GM12872 (cell line): Measurements from ENCODE around the gene HSF2.

Source experiments
- CTCF ChIP-seq: IDR thresholded peaks from 3 replicates; pipeline ENCODE4 v1.5.1; 2011; ENCODE audit warnings: low read depth, mild to moderate bottlenecking, low read length, moderate library complexity; ENCODE audit not compliant: insufficient read depth

The HSF2 gene

GRCh38 chr6:122399348-122400120 lies at the start of gene HSF2:
Gene HSF2, plus strand, starts transcription at chr6:122399652. Its CDS starts 86 bp downstream, at chr6:122399738.
- 0 out of 3 replicates have a peak, but pooled peaks have one; percentile 30 for TF ChIP-seq CTCF

GRCh38 chr6:122352981-122353664 lies 46.3 kb upstream of the HSF2 start:
- no peak for TF ChIP-seq CTCF

GRCh38 chr6:122360809-122361208 lies 38.6 kb upstream of the HSF2 start:
- TF ChIP-seq CTCF: no peak

GRCh38 chr6:122361314-122361979 lies 38.0 kb upstream of the HSF2 start:
- TF ChIP-seq CTCF: no peak

GRCh38 chr6:122363769-122364483 lies 35.5 kb upstream of the HSF2 start:
- TF ChIP-seq CTCF: no peak

DNA sequence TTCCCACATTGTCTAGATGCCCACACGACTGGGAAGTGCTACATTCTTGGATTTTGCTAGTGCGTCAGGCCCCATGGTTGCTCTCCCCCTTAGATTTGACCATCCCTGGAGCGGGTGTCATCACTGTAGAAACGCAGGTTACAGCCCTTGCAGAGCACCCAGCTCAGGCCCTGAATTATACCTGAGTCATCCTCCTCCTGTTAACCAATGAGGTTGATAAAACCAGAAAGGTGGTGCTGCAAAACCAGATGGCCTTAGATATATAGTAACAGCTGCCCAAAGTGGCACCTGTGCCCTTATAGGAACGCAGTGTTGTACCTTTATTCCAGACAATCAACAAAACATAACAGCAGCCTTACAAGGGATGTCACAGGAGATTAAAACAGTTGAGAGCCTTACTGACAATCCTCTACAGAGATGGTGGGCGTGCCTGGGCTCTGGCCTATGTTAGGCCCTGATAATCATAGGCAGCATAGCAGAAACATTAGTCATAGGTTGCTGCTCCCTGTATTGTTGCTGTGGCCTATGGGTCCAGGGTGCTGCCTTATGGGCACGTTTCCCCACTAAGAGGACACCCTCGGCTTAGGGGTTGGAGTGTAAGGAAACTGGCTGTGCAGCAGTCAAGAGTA lies 33.6 kb upstream of the HSF2 start:
- TF ChIP-seq CTCF: no peak
